ENCODE measurements around the gene FAM20C.

Gene FAM20C

GRCh38 chr7:195010-195829, 2.8 kb downstream of the FAM20C start:
- DNase-seq = no peak
- peaks cover 5% of the 10 kb centered on the region for H3K36me3 Mint-ChIP-seq (ENCODE audit: low read depth)
- H3K4me3 Mint-ChIP-seq = peak overlapping the region; percentile 79
- TF ChIP-seq, protein P1, sequence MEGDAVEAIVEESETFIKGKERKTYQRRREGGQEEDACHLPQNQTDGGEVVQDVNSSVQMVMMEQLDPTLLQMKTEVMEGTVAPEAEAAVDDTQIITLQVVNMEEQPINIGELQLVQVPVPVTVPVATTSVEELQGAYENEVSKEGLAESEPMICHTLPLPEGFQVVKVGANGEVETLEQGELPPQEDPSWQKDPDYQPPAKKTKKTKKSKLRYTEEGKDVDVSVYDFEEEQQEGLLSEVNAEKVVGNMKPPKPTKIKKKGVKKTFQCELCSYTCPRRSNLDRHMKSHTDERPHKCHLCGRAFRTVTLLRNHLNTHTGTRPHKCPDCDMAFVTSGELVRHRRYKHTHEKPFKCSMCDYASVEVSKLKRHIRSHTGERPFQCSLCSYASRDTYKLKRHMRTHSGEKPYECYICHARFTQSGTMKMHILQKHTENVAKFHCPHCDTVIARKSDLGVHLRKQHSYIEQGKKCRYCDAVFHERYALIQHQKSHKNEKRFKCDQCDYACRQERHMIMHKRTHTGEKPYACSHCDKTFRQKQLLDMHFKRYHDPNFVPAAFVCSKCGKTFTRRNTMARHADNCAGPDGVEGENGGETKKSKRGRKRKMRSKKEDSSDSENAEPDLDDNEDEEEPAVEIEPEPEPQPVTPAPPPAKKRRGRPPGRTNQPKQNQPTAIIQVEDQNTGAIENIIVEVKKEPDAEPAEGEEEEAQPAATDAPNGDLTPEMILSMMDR (IDR thresholded peaks at IDR 0.05) = no peak
- peaks cover 27% of the 10 kb centered on the region for H3K27me3 Mint-ChIP-seq (ENCODE audit: low read depth, poor library complexity)
- H3K4me1 Mint-ChIP-seq = peaks cover 67% of the 10 kb centered on the region
- H3K9me3 Mint-ChIP-seq = no peaks in the 10 kb centered on the region
- H3K27ac Mint-ChIP-seq = no peak overlapping the region

DNA sequence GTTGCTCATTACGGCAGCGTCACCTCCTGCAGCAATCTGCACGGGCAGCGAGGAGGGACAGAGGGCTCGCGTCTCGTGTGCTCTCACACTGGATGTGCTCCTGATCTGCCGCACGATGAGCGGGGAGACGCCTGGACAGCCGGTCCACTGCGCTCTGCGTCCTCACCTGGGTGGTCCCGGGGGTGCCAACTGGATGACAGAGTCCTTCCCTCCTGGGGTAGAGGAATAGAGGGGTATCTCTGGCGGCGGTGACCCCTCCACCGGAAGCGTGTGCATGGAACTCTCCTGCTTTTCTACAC, 3.4 kb downstream of the FAM20C start:
- H3K4me3 Mint-ChIP-seq = peak overlapping the region; percentile 49
- H3K9me3 Mint-ChIP-seq = no peaks in the 10 kb centered on the region
- TF ChIP-seq, protein P1 (IDR thresholded peaks at IDR 0.05) = no peak
- peaks cover 69% of the 10 kb centered on the region for H3K4me1 Mint-ChIP-seq
- peaks cover 5% of the 10 kb centered on the region for H3K36me3 Mint-ChIP-seq (ENCODE audit: low read depth)
- DNase-seq = no peak
- H3K27ac Mint-ChIP-seq = no peak overlapping the region
- H3K27me3 Mint-ChIP-seq (ENCODE audit: low read depth, poor library complexity) = peaks cover 21% of the 10 kb centered on the region

GRCh38 chr7:196283-196682, 3.9 kb downstream of the FAM20C start:
- Mint-ChIP-seq H3K4me1 (peaks cover 64% of the 10 kb centered on the region), H3K27me3 (ENCODE audit: low read depth, poor library complexity) (peaks cover 17% of the 10 kb centered on the region), H3K27ac (no peak overlapping the region), H3K4me3 (no peak overlapping the region), H3K9me3 (no peaks in the 10 kb centered on the region), H3K36me3 (ENCODE audit: low read depth) (peaks cover 5% of the 10 kb centered on the region)
- DNase-seq = no peak
- TF ChIP-seq, protein P1 (IDR thresholded peaks at IDR 0.05) = no peak

- TF ChIP-seq, protein P1 (IDR thresholded peaks at IDR 0.05) = no peak
- DNase-seq = no peak
- Mint-ChIP-seq H3K9me3 (no peaks in the 10 kb centered on the region), H3K4me1 (peaks cover 59% of the 10 kb centered on the region), H3K4me3 (peak overlapping the region; percentile 4), H3K36me3 (ENCODE audit: low read depth) (peaks cover 5% of the 10 kb centered on the region), H3K27me3 (ENCODE audit: low read depth, poor library complexity) (peaks cover 12% of the 10 kb centered on the region), H3K27ac (no peak overlapping the region)
Measured at GRCh38 chr7:196778-197321, 4.5 kb downstream of the FAM20C start.

GRCh38 chr7:197413-198335, 5.3 kb downstream of the FAM20C start:
- no peaks in the 10 kb centered on the region for H3K9me3 Mint-ChIP-seq
- H3K4me3 Mint-ChIP-seq = peak overlapping the region; percentile 23
- peaks cover 5% of the 10 kb centered on the region for H3K36me3 Mint-ChIP-seq (ENCODE audit: low read depth)
- H3K4me1 Mint-ChIP-seq = peaks cover 59% of the 10 kb centered on the region
- TF ChIP-seq, protein P1 (IDR thresholded peaks at IDR 0.05) = no peak
- no peak overlapping the region for H3K27ac Mint-ChIP-seq
- no peak for DNase-seq
- peaks cover 13% of the 10 kb centered on the region for H3K27me3 Mint-ChIP-seq (ENCODE audit: low read depth, poor library complexity)

Data from nephron progenitor cell (in vitro differentiated cells).